Myocyte (in vitro differentiated cells): Measurements from ENCODE around the gene AGPS. TPM values are rescaled to one million over a fixed set of nuclear protein-coding genes. Genes with fewer than 3 reads are reported as not detected.
A peak's percentile ranks its signal among the peaks of the same experiment; 100 is the strongest.
"Not testable (repeated sequence)": the region's sequence is repeated elsewhere in the genome, so short reads cannot be mapped to it uniquely, and the experiment has no call there.

ENCODE experiments used
- DNase-seq: peaks from one replicate; pipeline ENCODE4 v3.0.0-alpha.2; 2012; ENCODE audit warnings: low read depth
- total RNA-seq: library from RNA; depleted of rRNA; stranded (reverse); fragments of >200 nt; gene quantifications from 2 replicates; pipeline ENCODE4 v1.2.3, GENCODE V29; 2014

Gene AGPS
- total RNA-seq, 1 donor from 2014 or later = 37.4 TPM

DNA sequence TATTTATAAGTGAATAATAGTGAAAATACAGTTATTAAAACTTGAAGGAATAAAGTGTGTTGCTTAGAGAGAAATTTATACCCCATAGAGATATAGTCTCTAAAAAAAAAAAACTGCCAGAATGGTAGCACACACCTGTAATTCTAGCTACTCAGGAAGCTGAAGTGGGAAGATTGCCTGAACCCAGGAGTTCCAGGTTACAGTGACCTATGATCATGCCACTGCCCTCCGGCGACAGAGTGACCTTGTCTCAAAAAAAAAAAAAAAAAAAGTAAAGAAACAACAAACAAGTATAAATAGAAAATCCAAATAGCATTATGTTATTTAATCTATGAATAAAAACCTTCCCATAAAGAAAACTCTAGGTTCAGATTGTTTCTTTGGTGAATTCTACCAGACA is 7.4 kb upstream of the AGPS start:
- no peak for DNase-seq

GRCh38 chr2:177391822-177392372 is 676 bp upstream of the AGPS start:
- no peak for DNase-seq

DNA sequence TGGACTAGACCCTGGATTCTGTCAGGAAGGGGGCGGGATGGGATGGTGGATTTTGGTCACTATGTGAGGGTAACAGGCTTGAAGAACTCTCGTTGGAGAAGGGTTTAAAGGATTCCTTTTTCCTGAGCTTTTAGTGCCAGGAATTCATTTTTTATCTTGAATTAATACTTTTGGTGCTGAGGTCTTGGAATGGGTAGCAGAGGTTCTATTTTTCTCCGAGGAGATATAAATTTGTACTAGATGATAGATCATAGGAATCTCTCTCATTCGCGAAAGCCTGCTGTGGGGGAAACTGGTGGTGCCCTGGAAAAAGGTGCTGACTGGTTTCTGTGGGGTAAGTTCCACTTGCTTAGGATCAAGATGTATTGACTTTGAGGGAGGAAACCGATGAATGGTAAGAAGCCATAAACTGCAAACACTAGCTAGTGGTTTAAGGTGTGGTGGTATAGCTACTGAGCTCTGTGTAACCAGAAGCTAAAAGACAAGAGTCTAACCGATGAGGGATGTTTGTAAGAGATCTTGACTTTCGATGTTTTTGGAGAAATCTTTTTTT is 706 bp downstream of the AGPS start:
- no peak for DNase-seq

DNA sequence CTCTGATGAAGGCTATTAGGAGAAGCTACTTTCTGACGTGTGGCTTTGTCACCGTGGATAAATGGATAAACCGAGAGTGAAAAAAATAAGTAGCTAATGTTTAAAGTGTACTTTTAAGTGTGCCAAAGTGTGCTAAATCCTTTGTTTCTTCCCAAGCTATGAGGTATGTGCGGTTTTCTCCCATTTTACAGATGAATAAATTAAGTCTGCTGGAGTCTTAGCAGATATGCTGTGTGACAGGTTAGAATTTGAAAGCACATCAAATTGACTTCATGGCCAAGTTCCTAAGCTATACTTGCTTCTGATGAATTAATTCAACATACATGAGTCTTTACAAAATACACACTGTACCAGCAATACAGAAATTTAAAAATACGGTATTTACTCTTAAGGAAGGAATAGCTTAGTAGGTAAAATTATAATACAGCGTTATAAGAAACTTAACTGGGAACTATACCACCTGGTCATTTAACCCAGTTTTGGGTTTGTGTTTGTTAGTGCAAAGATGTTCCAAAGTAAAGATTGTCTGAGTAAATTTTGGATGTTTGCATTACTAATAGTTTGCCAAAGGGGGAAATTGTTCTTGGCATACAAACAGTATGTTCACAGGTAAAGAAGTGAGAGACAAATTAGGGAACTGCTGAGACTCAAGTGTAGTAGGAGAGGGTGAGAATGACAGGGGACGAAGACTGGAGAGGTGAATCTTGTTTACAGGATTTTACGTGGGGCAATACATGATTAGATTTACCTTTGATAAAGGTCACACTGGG is 1.4 kb downstream of the AGPS start:
- DNase-seq = no peak

- no peak for DNase-seq
These were observed 2.0 kb downstream of the AGPS start for GRCh38 chr2:177394594-177394973.

GRCh38 chr2:177395351-177396065 is 2.9 kb downstream of the AGPS start:
- no peak for DNase-seq

DNA sequence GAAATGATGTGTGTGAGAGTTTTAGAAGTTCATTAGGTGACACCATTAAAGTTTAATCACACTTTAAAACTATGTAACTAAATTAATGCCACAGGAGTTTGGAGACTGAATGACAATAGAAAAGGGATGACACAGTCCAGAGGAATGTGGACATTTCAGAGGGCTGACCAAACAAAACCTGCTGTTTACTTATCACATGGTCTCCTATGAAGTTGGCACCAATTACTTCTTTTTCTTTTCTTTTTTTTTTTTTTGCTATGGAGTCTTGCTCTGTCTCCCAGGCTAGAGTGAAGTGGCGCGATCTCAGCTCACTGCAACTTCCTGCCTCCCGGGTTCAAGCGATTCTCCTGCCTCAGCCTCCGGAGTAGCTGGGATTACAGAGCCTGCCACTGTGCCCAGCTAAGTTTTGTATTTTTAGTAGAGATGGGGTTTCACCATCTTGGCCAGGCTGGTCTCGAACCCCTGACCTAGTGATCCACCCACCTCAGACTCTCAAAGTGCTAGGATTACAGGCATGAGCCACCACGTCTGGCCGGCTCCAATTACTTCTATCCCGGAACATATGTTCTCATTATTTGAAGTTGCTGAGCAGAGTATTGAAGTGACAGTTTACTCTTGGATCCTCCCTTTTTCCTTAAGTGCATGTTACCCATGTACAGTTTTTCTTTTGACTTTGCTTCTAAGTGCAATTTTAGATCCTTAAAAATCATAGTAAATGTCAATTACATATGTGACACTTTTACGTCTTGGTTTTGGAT is 4.3 kb downstream of the AGPS start:
- peak; percentile 74 for DNase-seq

GRCh38 chr2:177397481-177398289 is 5.1 kb downstream of the AGPS start:
- DNase-seq = peak; percentile 66

DNA sequence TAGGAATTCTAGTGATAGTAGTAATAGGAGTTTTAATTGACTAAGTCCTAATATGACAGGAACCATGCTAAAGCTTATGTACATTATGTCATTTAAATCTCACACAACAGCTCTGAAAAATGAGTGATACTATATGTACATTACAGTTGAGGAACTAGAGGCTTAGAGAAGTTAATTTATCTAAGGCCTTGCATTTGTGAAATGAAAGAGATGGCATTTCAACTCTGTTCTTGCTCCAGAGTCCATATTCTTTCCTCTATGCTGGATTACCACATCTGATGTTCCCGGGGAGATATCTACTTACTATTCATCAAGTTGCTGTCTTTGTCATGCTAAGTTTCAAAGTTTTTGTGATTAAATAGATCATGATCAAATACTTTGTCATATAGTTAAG is 5.7 kb downstream of the AGPS start:
- DNase-seq = no peak

DNA sequence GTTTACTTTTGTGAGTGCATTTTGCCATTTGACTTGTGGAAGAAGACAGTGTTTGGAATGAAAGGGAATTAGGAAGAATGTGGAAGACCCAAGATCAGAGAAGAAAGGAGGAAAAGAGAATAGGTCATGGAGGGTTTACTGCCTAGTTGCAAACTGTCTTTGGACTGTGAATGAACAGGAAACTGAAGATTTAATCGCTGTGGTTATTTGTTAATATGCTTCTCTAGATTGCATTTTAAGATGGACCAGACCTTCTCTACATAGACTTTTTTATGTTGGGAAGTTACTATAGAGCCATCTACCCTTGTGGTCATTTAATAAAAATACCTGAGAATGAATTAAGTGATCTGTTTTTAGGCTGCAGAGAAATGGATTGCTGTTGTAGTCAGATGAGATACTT is 6.2 kb downstream of the AGPS start:
- no peak for DNase-seq

DNA sequence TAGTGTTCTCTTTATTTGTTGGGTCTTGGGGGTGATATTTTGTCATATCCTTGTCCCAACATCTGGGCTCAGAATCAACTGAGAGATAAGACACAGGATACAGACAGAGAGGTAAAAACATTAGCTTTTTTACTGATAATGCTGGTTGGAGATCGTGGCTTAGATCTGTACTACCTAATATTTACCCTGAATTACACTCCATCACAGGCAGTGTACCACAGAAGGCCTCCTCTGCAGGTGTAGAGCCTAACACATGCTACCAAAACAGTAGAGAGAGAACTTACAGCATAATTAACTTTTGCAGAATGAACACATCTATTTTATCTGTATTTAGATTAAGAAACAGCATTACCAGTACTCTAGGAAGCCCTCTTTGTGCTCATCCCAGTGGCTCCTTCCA is 6.8 kb downstream of the AGPS start:
- no peak for DNase-seq

GRCh38 chr2:177400337-177400923 is 7.9 kb downstream of the AGPS start:
- peak; percentile 41 for DNase-seq

DNA sequence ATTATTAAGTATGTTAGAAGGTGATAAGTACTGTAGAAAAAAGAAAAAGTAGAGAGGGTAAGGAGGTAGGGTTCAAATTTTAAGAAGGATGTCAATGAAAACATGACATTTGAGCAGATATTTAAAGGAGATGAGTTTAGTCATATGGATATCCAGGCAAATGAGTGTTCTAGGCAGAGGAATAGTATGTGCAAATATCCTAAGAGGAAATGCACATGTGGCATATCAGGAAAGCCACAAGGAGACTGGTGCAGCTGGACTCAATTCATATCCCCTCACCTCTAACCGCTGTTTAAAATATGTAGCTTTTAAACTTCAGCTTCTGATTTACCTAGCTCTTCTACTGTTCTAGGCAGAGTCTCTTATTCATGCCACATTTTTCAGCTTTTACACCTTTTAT is 9.5 kb downstream of the AGPS start:
- no peak for DNase-seq

DNA sequence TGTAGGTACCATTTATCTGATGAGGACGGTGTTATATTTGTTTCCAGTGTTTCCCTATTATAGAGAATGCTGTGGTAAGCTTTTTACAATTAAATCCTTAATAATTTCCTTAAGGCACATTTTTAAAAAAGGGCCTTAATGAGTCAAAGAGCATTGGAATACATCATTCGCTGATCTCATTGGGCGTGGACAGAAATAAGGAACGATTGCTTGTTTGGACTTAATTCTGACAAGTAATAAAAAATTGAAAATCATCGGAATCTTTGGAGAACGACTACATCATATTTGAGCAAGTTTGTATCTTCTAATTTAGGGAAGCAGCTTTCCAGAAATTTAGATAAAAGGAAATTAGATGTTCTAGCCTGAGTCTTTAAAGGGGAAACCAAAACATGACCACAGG is 11.3 kb downstream of the AGPS start:
- no peak for DNase-seq

- DNase-seq = no peak
These were observed 11.7 kb downstream of the AGPS start for GRCh38 chr2:177404243-177404642.

DNA sequence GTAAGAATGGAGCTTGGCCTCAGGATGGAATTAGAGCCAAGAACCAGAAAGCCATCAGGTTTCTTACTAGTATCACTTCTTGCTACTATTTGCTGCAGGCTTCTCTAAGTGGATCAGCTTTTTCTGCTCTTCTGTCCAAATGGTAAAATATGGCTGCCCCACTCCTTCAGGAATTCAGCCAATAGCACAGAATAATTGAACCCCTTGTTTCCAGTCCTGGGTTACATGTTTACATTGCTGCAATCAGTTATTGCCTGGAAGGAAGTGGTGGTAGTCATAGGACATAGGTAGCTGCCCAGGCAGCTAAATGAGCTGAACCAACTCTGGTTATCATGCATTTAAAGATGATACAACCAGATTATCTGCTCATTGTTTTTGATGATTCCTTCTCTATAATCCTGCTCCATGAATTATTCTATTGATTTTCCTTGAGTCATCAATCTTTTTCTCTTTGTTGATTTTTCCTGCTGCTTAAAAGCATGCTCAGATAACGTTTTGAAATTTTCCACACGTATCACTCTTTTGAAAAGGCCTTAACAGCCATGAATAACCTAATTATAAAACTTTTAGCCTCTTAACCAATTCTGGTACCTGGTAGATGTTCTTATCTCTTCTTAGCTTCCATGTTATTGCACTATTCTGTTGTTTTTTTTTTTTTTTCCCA is 12.6 kb downstream of the AGPS start:
- no peak for DNase-seq

- no peak for DNase-seq
These were observed 13.6 kb downstream of the AGPS start for GRCh38 chr2:177406182-177406581.

- no peak for DNase-seq
These were observed 14.5 kb downstream of the AGPS start for GRCh38 chr2:177407031-177407430.

DNA sequence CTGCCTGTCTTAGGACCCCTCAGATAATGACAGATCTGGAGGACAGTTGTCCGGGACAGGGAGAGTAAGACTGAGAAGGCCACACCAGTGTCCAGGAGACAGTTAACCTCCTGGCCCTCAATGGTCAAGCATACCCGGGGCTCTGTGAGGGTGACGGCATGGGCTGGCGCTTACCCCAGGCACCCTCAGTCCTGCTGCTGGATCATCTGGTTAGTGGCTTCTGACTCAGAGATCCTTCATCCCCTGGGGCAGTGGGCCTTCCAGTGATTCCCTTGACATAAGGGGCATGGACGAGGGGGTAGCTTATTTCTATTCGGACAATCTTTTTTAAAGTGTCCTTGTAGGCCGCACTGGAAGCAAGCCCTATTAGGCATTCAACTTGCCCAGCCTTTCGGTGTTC is 18.1 kb downstream of the AGPS start:
- DNase-seq = not testable (repeated sequence)

- no peak for DNase-seq
These were observed 21.1 kb downstream of the AGPS start for GRCh38 chr2:177413703-177414102.
